Aorta (tissue), 5 donors: Measurements from ENCODE around the gene KIAA1217. TPM values are rescaled to one million over a fixed set of nuclear protein-coding genes. Genes with fewer than 3 reads are reported as not detected.

Source experiments
- ATAC-seq: fragments of 200-7000 bp; cut with Tn5 transposase; one replicate; pipeline ENCODE4 v1.9.1; 2022; ENCODE audit warnings: moderate library complexity; ENCODE audit not compliant: low FRiP score
- DNase-seq, 2 donors: peaks; one replicate each; pipeline ENCODE4 v3.0.0-alpha.2; 2020
- H3K27ac ChIP-seq, 2 donors: one replicate each; pipeline ENCODE4 v1.5.1; 2013; ENCODE audit warnings: low read length in 2 of 2, mild to moderate bottlenecking in 2 of 2, moderate library complexity in 2 of 2, control low read depth in 1 of 2, inconsistent platforms in 1 of 2, low read depth in 1 of 2
- H3K27me3 ChIP-seq, 2 donors: one replicate each; pipeline ENCODE4 v1.6.1; 2013; ENCODE audit warnings: control low read depth in 1 of 2, low read length in 1 of 2, mild to moderate bottlenecking in 1 of 2, moderate library complexity in 1 of 2; ENCODE audit not compliant: insufficient read depth in 2 of 2, control insufficient read depth in 1 of 2
- H3K36me3 ChIP-seq, 2 donors: one replicate each; pipeline ENCODE4 v1.6.1; 2013; ENCODE audit warnings: control low read depth in 1 of 2, low read length in 1 of 2, mild to moderate bottlenecking in 1 of 2; ENCODE audit not compliant: insufficient read depth in 2 of 2, control insufficient read depth in 1 of 2
- H3K4me1 ChIP-seq, 2 donors: one replicate each; pipeline ENCODE4 v1.6.1; 2013; ENCODE audit warnings: low read length in 2 of 2, control low read depth in 1 of 2, mild to moderate bottlenecking in 1 of 2, moderate library complexity in 1 of 2; ENCODE audit not compliant: insufficient read depth in 2 of 2, control insufficient read depth in 1 of 2
- H3K4me3 ChIP-seq, 2 donors: one replicate each; pipeline ENCODE4 v1.5.1; 2013; ENCODE audit warnings: low read length in 2 of 2, control low read depth in 1 of 2, mild to moderate bottlenecking in 1 of 2
- H3K9me3 ChIP-seq: one replicate; pipeline ENCODE4 v1.6.1; 2013; ENCODE audit warnings: mild to moderate bottlenecking, low read length; ENCODE audit not compliant: control insufficient read depth
- WGBS, 2 donors: extraction: QIAGEN DNeasy Blood & Tissue Kit; methylation state at CpG; one replicate each; pipeline ENCODE4 v1.1.7; 2013; 5-methylcytosine and 5-hydroxymethylcytosine counted together
- intact Hi-C, 2 donors: fragments of 100-400 bp; cut with DNase I; formaldehyde crosslinking; loops; one replicate each; pipeline versions ENCODE4 v1.14.2 to v1.15.0; 2022
- polyA plus RNA-seq, 2 donors: library from polyadenylated mRNA; stranded (reverse); fragments of 200-250 nt; gene quantifications; one replicate each; pipeline ENCODE4 v1.2.3, GENCODE V29; 2013
- total RNA-seq, 2 donors: library from RNA; stranded (reverse); fragmentation: NEBNext Ultra II Directional; extraction: Animal tissue kit (Norgen Biotek cat#: 25700); gene quantifications; one replicate each; pipeline ENCODE4 v1.2.1, GENCODE V29; 2021
- donor health status: healthy with polysubstance abuse.
- donor health status: Bipolar disorder and iron deficiency.
- donor health status: DM: no; HTN: no; CAD: no.
- donor health status: DM: no; HTN: no; CAD: no.
- donor health status: DM: yes; HTN: yes; CAD: no.

KIAA1217 gene
- total and polyA plus RNA-seq, 4 donors: 2.5 to 18.3 (median 11.1) TPM

- Histone ChIP-seq H3K4me1 (no peaks in the 10 kb centered on the region), H3K9me3 (no peaks in the 10 kb centered on the region), H3K27ac (no peak overlapping the region), H3K27me3 (no peaks in the 10 kb centered on the region), H3K4me3 (no peak overlapping the region), H3K36me3 (no peaks in the 10 kb centered on the region)
- DNase-seq: no peak
- intact Hi-C loops: no loop called here
- WGBS, 2 donors: 90 to 91% methylated on average over 8 of the region's 8 CpGs
- no peak for ATAC-seq
Measured at GRCh38 chr10:24494236-24494635, 285.3 kb downstream of the KIAA1217 start.

- 95 to 96% methylated on average over 6 of the region's 6 CpGs for WGBS, 2 donors
- H3K4me3 ChIP-seq: no peak overlapping the region
- no peaks in the 10 kb centered on the region for H3K27me3 ChIP-seq
- no peak for ATAC-seq
- no peaks in the 10 kb centered on the region for H3K4me1 ChIP-seq
- no peaks in the 10 kb centered on the region for H3K9me3 ChIP-seq
- H3K36me3 ChIP-seq: no peaks in the 10 kb centered on the region
- DNase-seq: no peak
- H3K27ac ChIP-seq: no peak overlapping the region
- intact Hi-C loops: no loop called here
Measured at GRCh38 chr10:24494777-24495176, 285.8 kb downstream of the KIAA1217 start.

GRCh38 chr10:24495666-24496460, 286.9 kb downstream of the KIAA1217 start:
- ATAC-seq (no peak), DNase-seq (no peak)
- no peaks in the 10 kb centered on the region for H3K36me3 ChIP-seq
- no peak overlapping the region for H3K27ac ChIP-seq
- H3K9me3 ChIP-seq: no peaks in the 10 kb centered on the region
- intact Hi-C loops: no loop called here
- H3K4me3 ChIP-seq: no peak overlapping the region
- 92 to 93% methylated on average over 10 of the region's 10 CpGs for WGBS, 2 donors
- H3K4me1 ChIP-seq: no peaks in the 10 kb centered on the region
- H3K27me3 ChIP-seq: no peaks in the 10 kb centered on the region

- ATAC-seq (no peak), DNase-seq (no peak)
- Histone ChIP-seq H3K36me3 (no peaks in the 10 kb centered on the region), H3K4me1 (no peaks in the 10 kb centered on the region), H3K27ac (no peak overlapping the region), H3K27me3 (no peaks in the 10 kb centered on the region), H3K9me3 (no peaks in the 10 kb centered on the region), H3K4me3 (no peak overlapping the region)
- WGBS, 2 donors: 75 to 80% methylated on average over 8 of the region's 8 CpGs
- intact Hi-C loops: no loop called here
Measured at GRCh38 chr10:24496906-24497305, 288.0 kb downstream of the KIAA1217 start.

GRCh38 chr10:24501056-24501711, 292.2 kb downstream of the KIAA1217 start:
- DNase-seq (no peak), ATAC-seq (no peak)
- intact Hi-C loops: loop anchor here (10.0 kb wide), 2 partner anchors 86 to 136 kb away; no protein-coding TSS in a partner anchor
- 92% methylated on average over 10 of the region's 10 CpGs for WGBS, 2 donors
- no peaks in the 10 kb centered on the region for H3K36me3 ChIP-seq
- no peaks in the 10 kb centered on the region for H3K4me1 ChIP-seq
- no peak overlapping the region for H3K27ac ChIP-seq
- no peak overlapping the region for H3K4me3 ChIP-seq
- no peaks in the 10 kb centered on the region for H3K27me3 ChIP-seq
- H3K9me3 ChIP-seq: no peaks in the 10 kb centered on the region

- ATAC-seq: no peak
- Histone ChIP-seq H3K4me3 (no peak overlapping the region), H3K27me3 (no peaks in the 10 kb centered on the region), H3K4me1 (no peaks in the 10 kb centered on the region), H3K36me3 (no peaks in the 10 kb centered on the region), H3K27ac (no peak overlapping the region), H3K9me3 (peaks cover 1% of the 10 kb centered on the region)
- intact Hi-C loops: loop anchor here (10.0 kb wide), 2 partner anchors 87 to 137 kb away; no protein-coding TSS in a partner anchor
- WGBS, 2 donors: 93 to 94% methylated on average over 10 of the region's 10 CpGs
- no peak for DNase-seq
Measured at GRCh38 chr10:24502006-24502405, 293.1 kb downstream of the KIAA1217 start.

GRCh38 chr10:24502801-24503460, 294.0 kb downstream of the KIAA1217 start:
- Histone ChIP-seq H3K27ac (no peak overlapping the region), H3K4me1 (no peaks in the 10 kb centered on the region), H3K9me3 (peaks cover 1% of the 10 kb centered on the region), H3K36me3 (no peaks in the 10 kb centered on the region), H3K4me3 (no peak overlapping the region), H3K27me3 (no peaks in the 10 kb centered on the region)
- WGBS, 2 donors: 83 to 85% methylated on average over 6 of the region's 6 CpGs
- ATAC-seq: no peak
- DNase-seq: no peak
- intact Hi-C loops: loop anchor here (10.0 kb wide), 2 partner anchors 88 to 138 kb away; no protein-coding TSS in a partner anchor

- Histone ChIP-seq H3K4me3 (no peak overlapping the region), H3K36me3 (no peaks in the 10 kb centered on the region), H3K4me1 (no peaks in the 10 kb centered on the region), H3K27ac (no peak overlapping the region), H3K27me3 (no peaks in the 10 kb centered on the region), H3K9me3 (peaks cover 1% of the 10 kb centered on the region)
- WGBS, 2 donors: 59 to 60% methylated on average over 12 of the region's 12 CpGs
- ATAC-seq: no peak
- intact Hi-C loops: loop anchor here (10.0 kb wide), 2 partner anchors 89 to 139 kb away; no protein-coding TSS in a partner anchor
- no peak for DNase-seq
Measured at GRCh38 chr10:24503461-24504320, 294.8 kb downstream of the KIAA1217 start.
